Trophoblast cell (in vitro differentiated cells and primary cell): Measurements from ENCODE around the gene EXOSC7.

Experiments used
- DNase-seq, 2 donors: peaks; one replicate each; pipeline ENCODE4 v3.0.0-alpha.2; 2016
- H2AFZ ChIP-seq: 2 replicates; pipeline ENCODE4 v1.6.1; 2013; ENCODE audit warnings: low read length, moderate library complexity, mild to moderate bottlenecking; ENCODE audit not compliant: insufficient read depth, poor library complexity
- H2AK5ac ChIP-seq: 2 replicates; pipeline ENCODE4 v1.6.1; 2013; ENCODE audit warnings: mild to moderate bottlenecking, low read length
- H2BK120ac ChIP-seq: 2 replicates; pipeline ENCODE4 v1.6.1; 2013; ENCODE audit warnings: low read length, mild to moderate bottlenecking, moderate library complexity; ENCODE audit not compliant: insufficient read depth, poor library complexity
- H2BK12ac ChIP-seq: 2 replicates; pipeline ENCODE4 v1.6.1; 2013; ENCODE audit warnings: mild to moderate bottlenecking, low read length, moderate library complexity
- H2BK5ac ChIP-seq: 2 replicates; pipeline ENCODE4 v1.6.1; 2013; ENCODE audit warnings: low read length, low read depth, moderate library complexity, mild to moderate bottlenecking; ENCODE audit not compliant: poor library complexity
- H3K14ac ChIP-seq: 2 replicates; pipeline ENCODE4 v1.6.1; 2013; ENCODE audit warnings: mild to moderate bottlenecking, low read length
- H3K18ac ChIP-seq: 2 replicates; pipeline ENCODE4 v1.6.1; 2013; ENCODE audit warnings: mild to moderate bottlenecking, low read length
- H3K23ac ChIP-seq: 2 replicates; pipeline ENCODE4 v1.6.1; 2013; ENCODE audit warnings: low read length
- H3K27ac ChIP-seq: 2 replicates; pipeline ENCODE4 v1.5.1; 2013; ENCODE audit warnings: low read depth, mild to moderate bottlenecking, inconsistent platforms, low read length, moderate library complexity
- H3K27me3 ChIP-seq: 2 replicates; pipeline ENCODE4 v1.6.1; 2013; ENCODE audit warnings: inconsistent platforms, mild to moderate bottlenecking, low read length, moderate library complexity; ENCODE audit not compliant: insufficient read depth
- H3K36me3 ChIP-seq, 2 experiments: 1 replicate in 1 of 2; 2 replicates in 1 of 2; pipeline ENCODE4 v1.6.1; 2013; ENCODE audit warnings: low read length in 2 of 2, mild to moderate bottlenecking in 2 of 2, moderate library complexity in 1 of 2; ENCODE audit not compliant: insufficient read depth in 2 of 2, control insufficient read depth in 1 of 2
- H3K4ac ChIP-seq: 2 replicates; pipeline ENCODE4 v1.6.1; 2013; ENCODE audit warnings: low read depth, mild to moderate bottlenecking, low read length, moderate library complexity
- H3K4me1 ChIP-seq, 2 experiments: 1 replicate in 1 of 2; 2 replicates in 1 of 2; pipeline ENCODE4 v1.6.1; 2013; ENCODE audit warnings: low read length in 2 of 2, mild to moderate bottlenecking in 2 of 2, moderate library complexity in 1 of 2; ENCODE audit not compliant: insufficient read depth in 2 of 2, control insufficient read depth in 1 of 2
- H3K4me2 ChIP-seq: 2 replicates; pipeline ENCODE4 v1.6.1; 2013; ENCODE audit warnings: inconsistent platforms, mild to moderate bottlenecking, low read length, moderate library complexity
- H3K4me3 ChIP-seq: 2 replicates; pipeline ENCODE4 v1.5.1; 2013; ENCODE audit warnings: mild to moderate bottlenecking, low read depth, low read length, inconsistent platforms
- H3K79me1 ChIP-seq: one replicate; pipeline ENCODE4 v1.6.1; 2013; ENCODE audit warnings: low read length
- H3K79me2 ChIP-seq: 2 replicates; pipeline ENCODE4 v1.6.1; 2013; ENCODE audit warnings: low read length, mild to moderate bottlenecking; ENCODE audit not compliant: control insufficient read depth, insufficient read depth, poor library complexity
- H3K9ac ChIP-seq: 2 replicates; pipeline ENCODE4 v1.6.1; 2013; ENCODE audit warnings: mild to moderate bottlenecking, low read length
- H3K9me3 ChIP-seq: 2 replicates; pipeline ENCODE4 v1.6.1; 2013; ENCODE audit warnings: low read depth, mild to moderate bottlenecking, control low read depth, inconsistent platforms, low read length; ENCODE audit not compliant: insufficient read depth
- H4K12ac ChIP-seq: 2 replicates; pipeline ENCODE4 v1.6.1; 2013; ENCODE audit warnings: low read depth, mild to moderate bottlenecking, low read length, moderate library complexity
- H4K8ac ChIP-seq: 2 replicates; pipeline ENCODE4 v1.6.1; 2013; ENCODE audit warnings: low read depth, mild to moderate bottlenecking, low read length, moderate library complexity
- H4K91ac ChIP-seq: one replicate; pipeline ENCODE4 v1.6.1; 2013; ENCODE audit warnings: low read depth, mild to moderate bottlenecking, low read length, moderate library complexity
- WGBS: extraction: QIAGEN DNeasy Blood & Tissue Kit; methylation state at CpG from one replicate; pipeline ENCODE4 v1.1.7; 2013; ENCODE audit warnings: missing lambda C conversion rate; ENCODE audit not compliant: insufficient read length, insufficient coverage; ENCODE audit errors: extremely low coverage; 5-methylcytosine and 5-hydroxymethylcytosine counted together

EXOSC7 gene

DNA sequence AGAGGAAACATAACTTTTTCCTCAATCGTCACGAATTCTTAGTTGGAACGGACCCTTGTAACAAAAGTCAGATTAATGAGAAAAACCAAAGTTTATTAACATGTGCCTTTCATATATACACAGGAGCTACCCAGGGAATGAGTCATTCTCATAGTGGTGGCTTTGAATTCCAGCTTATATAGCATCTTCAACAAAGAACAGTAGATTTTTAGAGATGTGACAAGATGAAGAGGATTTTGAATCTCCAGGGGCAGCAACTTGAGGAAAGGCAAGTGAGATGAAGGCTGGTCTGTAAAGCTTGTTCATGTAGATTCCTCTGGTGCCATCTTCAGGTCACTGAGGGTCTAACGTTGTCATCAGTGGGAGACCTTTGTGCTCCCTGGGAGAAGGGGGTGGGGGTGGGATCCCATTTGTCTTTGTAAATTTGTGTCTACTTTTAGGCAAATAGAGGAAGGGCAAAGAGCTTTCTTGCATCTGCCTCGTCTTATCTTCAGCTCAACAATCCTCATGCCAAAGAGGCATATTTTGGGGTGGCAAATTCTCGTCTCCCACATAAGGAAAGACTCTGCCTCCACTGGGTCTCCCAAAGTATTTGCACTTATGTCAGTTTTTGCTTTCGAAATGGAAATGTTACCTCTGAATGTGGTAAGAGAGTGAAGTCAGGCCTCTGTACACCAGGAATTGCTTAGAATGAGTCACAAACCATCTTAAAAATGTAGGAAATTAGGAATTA lies 79.5 kb downstream of the EXOSC7 start:
- no peaks in the 10 kb centered on the region for H3K79me1 ChIP-seq
- H3K9ac ChIP-seq, result no peak overlapping the region
- H3K4me2 ChIP-seq, result no peak overlapping the region
- H3K4me3 ChIP-seq, result no peak overlapping the region
- H3K27ac ChIP-seq, result no peak overlapping the region
- peak in 1 of 2 donors; percentile 40 for DNase-seq
- H2BK12ac ChIP-seq, result no peak overlapping the region
- H2AFZ ChIP-seq, result no peak overlapping the region
- H3K23ac ChIP-seq, result no peak overlapping the region
- H3K27me3 ChIP-seq, result no peaks in the 10 kb centered on the region
- no peaks in the 10 kb centered on the region for H3K36me3 ChIP-seq
- no peak overlapping the region for H3K18ac ChIP-seq
- no peaks in the 10 kb centered on the region for H3K79me2 ChIP-seq
- WGBS, result no CpG with 5 or more reads among the region's 7 CpGs
- H2AK5ac ChIP-seq, result no peak overlapping the region
- H3K4me1 ChIP-seq, result no peaks in the 10 kb centered on the region
- H3K14ac ChIP-seq, result no peak overlapping the region
- H4K91ac ChIP-seq, result no peak overlapping the region
- H2BK5ac ChIP-seq, result no peak overlapping the region
- H3K9me3 ChIP-seq, result no peaks in the 10 kb centered on the region
- no peak overlapping the region for H4K12ac ChIP-seq
- no peak overlapping the region for H2BK120ac ChIP-seq
- no peak overlapping the region for H3K4ac ChIP-seq
- no peak overlapping the region for H4K8ac ChIP-seq

DNA sequence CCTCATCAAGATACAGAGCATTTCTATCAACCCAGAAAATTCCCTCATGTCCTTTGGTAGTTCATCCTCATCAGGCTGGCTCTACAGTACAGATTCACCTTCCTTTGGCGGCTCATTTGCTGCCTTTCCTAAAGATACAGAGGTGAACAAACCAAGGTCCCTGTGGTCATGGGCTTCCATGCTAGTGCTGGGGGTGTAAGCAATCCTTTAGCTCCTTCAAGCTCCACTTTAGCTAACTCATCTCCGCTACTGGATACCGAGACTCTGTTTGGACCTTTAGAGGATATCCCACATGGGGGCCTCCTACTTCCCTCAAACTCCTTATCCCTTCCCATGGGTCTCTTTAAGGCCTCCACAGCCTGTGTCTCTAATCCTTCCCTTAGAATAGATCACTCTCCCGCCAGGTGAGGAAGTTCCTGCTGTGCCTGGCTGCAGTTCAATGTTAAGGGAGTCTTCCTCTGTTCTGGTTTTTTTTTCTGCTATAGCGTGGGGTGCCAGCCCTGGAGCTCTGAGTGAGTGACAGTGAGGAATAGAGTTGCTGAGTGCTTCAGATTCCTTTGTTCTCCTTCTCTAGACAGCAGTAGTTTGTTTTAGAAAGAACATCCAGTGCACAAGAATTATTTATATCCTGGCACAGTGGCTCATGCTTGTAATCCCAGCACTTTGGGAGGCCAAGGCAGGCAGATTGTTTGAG lies 80.7 kb downstream of the EXOSC7 start:
- no peak overlapping the region for H2AK5ac ChIP-seq
- no CpG with 5 or more reads among the region's 5 CpGs for WGBS
- H3K36me3 ChIP-seq, result no peaks in the 10 kb centered on the region
- no peak for DNase-seq
- H4K12ac ChIP-seq, result no peak overlapping the region
- no peak overlapping the region for H3K4me3 ChIP-seq
- H3K4me2 ChIP-seq, result no peak overlapping the region
- H2BK5ac ChIP-seq, result no peak overlapping the region
- H3K79me1 ChIP-seq, result no peaks in the 10 kb centered on the region
- no peak overlapping the region for H3K18ac ChIP-seq
- no peak overlapping the region for H2BK120ac ChIP-seq
- H3K27me3 ChIP-seq, result no peaks in the 10 kb centered on the region
- no peak overlapping the region for H3K4ac ChIP-seq
- H2AFZ ChIP-seq, result no peak overlapping the region
- H3K14ac ChIP-seq, result no peak overlapping the region
- no peak overlapping the region for H3K9ac ChIP-seq
- H3K79me2 ChIP-seq, result no peaks in the 10 kb centered on the region
- no peak overlapping the region for H3K23ac ChIP-seq
- no peak overlapping the region for H3K27ac ChIP-seq
- H3K9me3 ChIP-seq, result no peaks in the 10 kb centered on the region
- H3K4me1 ChIP-seq, result no peaks in the 10 kb centered on the region
- no peak overlapping the region for H4K91ac ChIP-seq
- H2BK12ac ChIP-seq, result no peak overlapping the region
- H4K8ac ChIP-seq, result no peak overlapping the region

DNA sequence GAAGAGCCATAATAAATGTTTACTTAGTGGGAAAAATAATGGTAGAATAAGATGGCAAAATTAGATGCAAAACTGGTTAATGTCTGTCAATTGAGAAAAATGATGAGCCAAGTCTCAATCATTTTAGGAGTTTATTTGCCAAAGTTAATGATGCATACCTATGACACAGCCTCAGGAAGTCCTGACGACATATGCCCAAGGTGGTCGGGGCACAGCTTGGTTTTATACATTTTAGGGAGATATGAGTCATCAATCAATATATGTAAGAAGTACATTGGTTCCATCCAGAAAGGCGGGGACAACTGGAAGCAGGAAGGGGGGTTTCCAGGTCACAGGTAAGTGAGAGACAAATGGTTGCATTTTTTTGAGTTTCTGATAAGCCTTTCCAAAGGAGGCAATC lies 81.5 kb downstream of the EXOSC7 start:
- no peaks in the 10 kb centered on the region for H3K27me3 ChIP-seq
- H3K4ac ChIP-seq, result no peak overlapping the region
- no peak overlapping the region for H2AK5ac ChIP-seq
- H3K9me3 ChIP-seq, result no peaks in the 10 kb centered on the region
- H3K9ac ChIP-seq, result no peak overlapping the region
- no peak overlapping the region for H2AFZ ChIP-seq
- no peak overlapping the region for H3K4me3 ChIP-seq
- H3K27ac ChIP-seq, result no peak overlapping the region
- H3K23ac ChIP-seq, result no peak overlapping the region
- DNase-seq, result no peak
- H4K91ac ChIP-seq, result no peak overlapping the region
- H3K18ac ChIP-seq, result no peak overlapping the region
- no peak overlapping the region for H4K8ac ChIP-seq
- H3K4me2 ChIP-seq, result no peak overlapping the region
- no peaks in the 10 kb centered on the region for H3K36me3 ChIP-seq
- no peaks in the 10 kb centered on the region for H3K4me1 ChIP-seq
- no CpG with 5 or more reads among the region's 3 CpGs for WGBS
- H3K14ac ChIP-seq, result no peak overlapping the region
- no peak overlapping the region for H2BK12ac ChIP-seq
- no peak overlapping the region for H4K12ac ChIP-seq
- H3K79me2 ChIP-seq, result no peaks in the 10 kb centered on the region
- H3K79me1 ChIP-seq, result no peaks in the 10 kb centered on the region
- no peak overlapping the region for H2BK5ac ChIP-seq
- H2BK120ac ChIP-seq, result no peak overlapping the region

DNA sequence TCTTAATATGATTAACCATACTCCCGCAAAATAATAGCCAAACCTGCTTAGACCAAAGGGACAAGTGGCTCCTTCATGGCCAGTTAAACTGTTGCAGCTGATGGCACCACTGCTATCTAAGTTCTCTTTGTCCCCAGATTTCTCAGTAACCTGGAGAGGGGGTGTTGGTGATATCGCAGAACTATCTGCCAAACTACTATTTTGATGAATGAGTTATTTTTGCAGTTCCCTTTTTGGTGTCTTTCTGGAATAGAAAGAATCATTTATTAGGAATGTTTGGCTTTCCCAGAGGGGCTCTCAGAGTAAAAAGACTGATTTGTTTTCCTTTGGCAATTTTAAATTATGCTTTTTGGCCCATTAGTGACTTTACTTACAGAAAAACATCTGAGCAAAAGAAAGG lies 83.1 kb downstream of the EXOSC7 start:
- Histone ChIP-seq H3K79me2 (no peaks in the 10 kb centered on the region), H3K9ac (no peak overlapping the region), H2BK12ac (no peak overlapping the region), H3K36me3 (no peaks in the 10 kb centered on the region), H3K4ac (no peak overlapping the region), H2AK5ac (no peak overlapping the region), H3K9me3 (no peaks in the 10 kb centered on the region), H3K23ac (no peak overlapping the region), H3K4me3 (no peak overlapping the region), H3K4me1 (no peaks in the 10 kb centered on the region), H3K14ac (no peak overlapping the region), H4K91ac (no peak overlapping the region), H3K27ac (no peak overlapping the region), H3K27me3 (no peaks in the 10 kb centered on the region), H4K12ac (no peak overlapping the region), H3K4me2 (no peak overlapping the region), H3K79me1 (no peaks in the 10 kb centered on the region), H4K8ac (no peak overlapping the region), H2BK5ac (no peak overlapping the region), H2AFZ (no peak overlapping the region), H3K18ac (no peak overlapping the region), H2BK120ac (no peak overlapping the region)
- no CpG with 5 or more reads among the region's 2 CpGs for WGBS
- DNase-seq, result no peak
